ENCODE results near the gene PCP4L1. TPM values are rescaled to one million over a fixed set of nuclear protein-coding genes. Genes with fewer than 3 reads are reported as not detected.

Gene PCP4L1
- total RNA-seq, result 10 to 100 TPM in 2 of 4 donors, 1 to 10 TPM in 2; 6.9 to 52.7 (median 9.6) TPM

DNA sequence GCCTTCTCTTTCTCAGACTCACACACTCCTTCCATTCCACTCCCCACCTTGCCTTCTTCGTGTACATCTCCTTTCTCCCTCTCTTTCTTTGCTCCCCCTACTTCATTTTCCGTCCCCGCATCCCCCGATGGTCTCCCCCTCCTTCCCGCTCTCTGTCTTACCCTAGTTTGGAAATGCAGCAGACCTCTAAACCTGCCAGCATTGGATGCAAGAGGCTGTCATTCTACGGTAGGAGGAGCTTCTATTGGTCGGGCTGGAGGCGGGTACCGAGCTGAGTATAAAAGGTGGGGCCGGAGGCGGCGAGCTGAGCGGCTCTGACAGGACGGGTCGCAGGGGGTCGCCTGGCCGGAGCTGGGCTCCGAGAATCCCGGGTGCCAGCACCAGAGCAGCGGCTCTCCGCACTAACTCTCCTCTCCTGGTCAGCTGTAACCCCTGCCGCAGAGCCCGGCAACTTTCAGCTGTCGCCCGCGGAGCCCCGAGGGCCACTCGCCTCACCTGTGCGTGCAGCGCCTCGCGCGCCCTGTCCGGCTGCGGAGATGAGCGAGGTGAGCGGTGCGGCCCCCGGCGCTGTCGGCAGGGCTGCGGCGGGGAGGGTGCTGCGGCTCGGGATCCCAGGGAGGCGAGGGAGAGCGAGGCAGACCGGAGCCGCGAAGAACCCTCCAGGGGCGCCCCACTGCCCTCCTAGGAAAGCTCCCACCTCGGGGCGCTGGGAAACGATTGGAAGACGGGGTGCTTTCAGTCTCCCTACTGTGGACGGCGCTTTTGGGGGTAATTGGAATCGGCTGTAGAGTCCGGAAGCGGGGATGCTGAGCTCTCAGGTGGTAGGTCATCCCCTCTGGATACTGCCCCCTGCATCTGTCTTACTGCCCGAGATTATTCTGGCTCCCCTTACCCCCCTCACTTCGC, at the start of gene PCP4L1:
Gene PCP4L1, plus strand, starts transcription at position 307 of the 906 bp plus-strand sequence. Its CDS starts 230 bp downstream, at position 537.
- intact Hi-C loops (cut with DNase I), result no loop called here
- no peaks in the 10 kb centered on the region for H3K36me3 ChIP-seq
- peak in 1 of 4 donors; percentile 53 for TF ChIP-seq POLR2A (IDR thresholded peaks at IDR 0.05)
- TF ChIP-seq, protein P1, sequence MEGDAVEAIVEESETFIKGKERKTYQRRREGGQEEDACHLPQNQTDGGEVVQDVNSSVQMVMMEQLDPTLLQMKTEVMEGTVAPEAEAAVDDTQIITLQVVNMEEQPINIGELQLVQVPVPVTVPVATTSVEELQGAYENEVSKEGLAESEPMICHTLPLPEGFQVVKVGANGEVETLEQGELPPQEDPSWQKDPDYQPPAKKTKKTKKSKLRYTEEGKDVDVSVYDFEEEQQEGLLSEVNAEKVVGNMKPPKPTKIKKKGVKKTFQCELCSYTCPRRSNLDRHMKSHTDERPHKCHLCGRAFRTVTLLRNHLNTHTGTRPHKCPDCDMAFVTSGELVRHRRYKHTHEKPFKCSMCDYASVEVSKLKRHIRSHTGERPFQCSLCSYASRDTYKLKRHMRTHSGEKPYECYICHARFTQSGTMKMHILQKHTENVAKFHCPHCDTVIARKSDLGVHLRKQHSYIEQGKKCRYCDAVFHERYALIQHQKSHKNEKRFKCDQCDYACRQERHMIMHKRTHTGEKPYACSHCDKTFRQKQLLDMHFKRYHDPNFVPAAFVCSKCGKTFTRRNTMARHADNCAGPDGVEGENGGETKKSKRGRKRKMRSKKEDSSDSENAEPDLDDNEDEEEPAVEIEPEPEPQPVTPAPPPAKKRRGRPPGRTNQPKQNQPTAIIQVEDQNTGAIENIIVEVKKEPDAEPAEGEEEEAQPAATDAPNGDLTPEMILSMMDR (IDR thresholded peaks at IDR 0.05), result no peak
- H3K9me3 ChIP-seq, result peaks cover 0 to 16% (median 9%) of the 10 kb centered on the region in 3 donors
- peaks cover 15 to 73% (median 30%) of the 10 kb centered on the region in 3 donors for H3K4me1 ChIP-seq
- peak within 1 kb of the TSS; percentile 48 to 77 (median 58) for H3K4me3 ChIP-seq
- DNase-seq, result no peak
- H3K27me3 ChIP-seq, result peaks cover 0 to 49% (median 0%) of the 10 kb centered on the region in 4 donors
- 2 to 11% methylated on average over 8 to 14 of the region's 62 CpGs for WGBS, 2 donors
- peak within 1 kb of the TSS; percentile 44 to 71 (median 54) for H3K27ac ChIP-seq

GRCh38 chr1:161209790-161210409, 48.6 kb upstream of the PCP4L1 start:
- peak overlapping the region in 2 of 4 donors; percentile 83 to 99 for H3K27ac ChIP-seq
- H3K9me3 ChIP-seq, result no peaks in the 10 kb centered on the region
- no peak overlapping the region for H3K4me3 ChIP-seq
- TF ChIP-seq POLR2A (IDR thresholded peaks at IDR 0.05), result no peak
- TF ChIP-seq, protein P1 (IDR thresholded peaks at IDR 0.05), result peak; percentile 70 to 88 (median 86)
- WGBS, 2 donors, result 46 to 55% methylated on average over 8 to 11 of the region's 11 CpGs
- DNase-seq, result no peak
- peaks cover 0 to 56% (median 19%) of the 10 kb centered on the region in 3 donors for H3K4me1 ChIP-seq
- no peaks in the 10 kb centered on the region for H3K27me3 ChIP-seq
- peaks cover 48 to 100% (median 65%) of the 10 kb centered on the region in 3 donors for H3K36me3 ChIP-seq
- intact Hi-C loops (cut with DNase I), result no loop called here

GRCh38 chr1:161214369-161214768, 44.2 kb upstream of the PCP4L1 start:
- Histone ChIP-seq H3K27me3 (no peaks in the 10 kb centered on the region), H3K4me1 (peaks cover 0 to 14% (median 1%) of the 10 kb centered on the region in 3 donors), H3K27ac (peak overlapping the region in 2 of 4 donors; percentile 61 to 71), H3K4me3 (no peak overlapping the region), H3K36me3 (peaks cover 34 to 61% (median 43%) of the 10 kb centered on the region in 3 donors), H3K9me3 (no peaks in the 10 kb centered on the region)
- no peak for DNase-seq
- intact Hi-C loops (cut with DNase I), result no loop called here
- WGBS, 2 donors, result 81 to 86% methylated on average over 9 of the region's 9 CpGs
- no peak for TF ChIP-seq POLR2A (IDR thresholded peaks at IDR 0.05)
- TF ChIP-seq, protein P1 (IDR thresholded peaks at IDR 0.05), result no peak

GRCh38 chr1:161215076-161215475, 43.5 kb upstream of the PCP4L1 start, which contains the start of gene FCER1G:
Gene FCER1G (plus strand): TSS chr1:161215295. CDS start chr1:161215322, 27 bp downstream.
- no peak for DNase-seq
- Histone ChIP-seq H3K36me3 (peaks cover 32 to 54% (median 42%) of the 10 kb centered on the region in 3 donors), H3K4me1 (peaks cover 0 to 7% (median 0%) of the 10 kb centered on the region in 3 donors), H3K9me3 (no peaks in the 10 kb centered on the region), H3K27me3 (no peaks in the 10 kb centered on the region), H3K4me3 (peak within 1 kb of the TSS in 3 of 4 donors; percentile 16 to 50 (median 30)), H3K27ac (peak within 1 kb of the TSS in 3 of 4 donors; percentile 0 to 75 (median 61))
- TF ChIP-seq, protein P1 (IDR thresholded peaks at IDR 0.05), result no peak
- peak in 2 of 4 donors; percentile 47 to 68 for TF ChIP-seq POLR2A (IDR thresholded peaks at IDR 0.05)
- intact Hi-C loops (cut with DNase I), result no loop called here
- 67 to 73% methylated on average over 10 of the region's 10 CpGs for whole genome bisulfite sequencing, 2 donors
